HCT116 (cell line): ENCODE measurements around the gene ARHGEF3. TPM values are rescaled to one million over a fixed set of nuclear protein-coding genes. Genes with fewer than 3 reads are reported as not detected.

Source experiments
- ATAC-seq: fragments of 200-7000 bp; cut with Tn5 transposase; 2 replicates; pipeline ENCODE4 v1.9.1; 2020; ENCODE audit warnings: mild to moderate bottlenecking, moderate library complexity
- BruUV-seq: library from RNA; stranded (reverse); fragments of 400-500 nt; replicated peaks from 2 replicates; lab custom pipeline; 2021; lab: Mats Ljungman, UMichigan
- CTCF ChIA-PET: fragments of 300-600 bp; sonication (Branson Sonifier 250); formaldehyde crosslinking; loops from one replicate; lab custom pipeline; 2021; ENCODE audit warnings: antibody characterized with exemption; lab: Charles Lee
- POLR2A ChIA-PET: fragments of 300-600, 350-600 bp; sonication (Branson Sonifier 250); formaldehyde crosslinking; loops from one replicate; lab custom pipeline; 2021; ENCODE audit warnings: antibody characterized with exemption; lab: Charles Lee
- RAD21 ChIA-PET, 2 experiments: fragments of 300-600 bp; sonication (Branson Sonifier 250); formaldehyde crosslinking; loops; one replicate each; lab custom pipeline; 2023; ENCODE audit warnings: low total read pairs in 2 of 2; ENCODE audit not compliant: uncharacterized antibody in 2 of 2, unreplicated experiment in 2 of 2, low non-redundant PET in 1 of 2; lab: Charles Lee
- DNase-seq: peaks from one replicate; pipeline ENCODE4 v3.0.0-alpha.2; 2010; ENCODE audit warnings: low read depth, low spot score
- H2AFZ ChIP-seq: fragments of 200-600 bp; shearing (Covaris generic), sonication (generic); 2 replicates; pipeline ENCODE4 v1.6.1; 2017; ENCODE audit warnings: low read depth, mixed run types, mixed read lengths, antibody characterized with exemption, low read length; ENCODE audit not compliant: poor library complexity, severe bottlenecking
- H3K27ac ChIP-seq: 2 replicates; pipeline ENCODE4 v1.5.1; 2012; ENCODE audit warnings: low read depth, low read length
- H3K27me3 ChIP-seq: fragments of 200-600 bp; sonication (generic); 2 replicates; pipeline ENCODE4 v1.6.1; 2016; ENCODE audit warnings: mixed run types, low read length, mixed read lengths; ENCODE audit not compliant: insufficient read depth
- H3K36me3 ChIP-seq, 2 experiments: fragments of 200-500 bp in 1 of 2; fragments of 200-600 bp in 1 of 2; sonication (Bioruptor generic) in 1 of 2; sonication (generic) in 1 of 2; 2 replicates each; pipeline versions ENCODE4 v1.5.1 to v1.6.1; 2014 to 2016; ENCODE audit warnings: low read length in 2 of 2, inconsistent platforms in 1 of 2, mixed read lengths in 1 of 2, mixed run types in 1 of 2; ENCODE audit not compliant: insufficient read depth in 2 of 2, control insufficient read depth in 1 of 2
- H3K4me1 ChIP-seq, 2 experiments: fragments of 200-600 bp in 1 of 2; sonication (generic) in 1 of 2; 2 replicates each; pipeline versions ENCODE4 v1.5.1 to v1.6.1; 2012 to 2017; ENCODE audit warnings: low read length in 2 of 2, inconsistent platforms in 1 of 2, mild to moderate bottlenecking in 1 of 2, mixed read lengths in 1 of 2, mixed run types in 1 of 2, moderate library complexity in 1 of 2; ENCODE audit not compliant: insufficient read depth in 2 of 2, control insufficient read depth in 1 of 2
- H3K4me2 ChIP-seq: fragments of 200-600 bp; sonication (generic); 2 replicates; pipeline ENCODE4 v1.6.1; 2017; ENCODE audit warnings: mixed run types, low read length, mixed read lengths
- H3K4me3 ChIP-seq, 2 experiments: fragments of 200-600 bp in 1 of 2; sonication (generic) in 1 of 2; replicated peaks in 1 of 2; 2 replicates each; pipeline ENCODE4 v1.5.1; 2011 to 2016; ENCODE audit warnings: low read length in 2 of 2, control low read depth in 1 of 2, low read depth in 1 of 2, mild to moderate bottlenecking in 1 of 2, mixed read lengths in 1 of 2, mixed run types in 1 of 2
- H3K79me2 ChIP-seq: fragments of 200-600 bp; sonication (generic); 2 replicates; pipeline ENCODE4 v1.6.1; 2017; ENCODE audit warnings: mild to moderate bottlenecking, mixed run types, low read length, moderate library complexity, mixed read lengths; ENCODE audit not compliant: insufficient read depth
- H3K9ac ChIP-seq: fragments of 200-600 bp; sonication (generic); 2 replicates; pipeline ENCODE4 v1.6.1; 2016; ENCODE audit warnings: low read length, mixed read lengths
- H3K9me2 ChIP-seq: fragments of 200-600 bp; sonication (generic), shearing (Covaris generic); 2 replicates; pipeline ENCODE4 v1.6.1; 2017; ENCODE audit warnings: mixed run types, mild to moderate bottlenecking, moderate library complexity; ENCODE audit not compliant: insufficient read depth
- H3K9me3 ChIP-seq, 2 experiments: fragments of 200-500 bp in 1 of 2; fragments of 200-600 bp in 1 of 2; sonication (Bioruptor generic) in 1 of 2; sonication (generic) in 1 of 2; 2 replicates each; pipeline ENCODE4 v1.6.1; 2014 to 2017; ENCODE audit warnings: low read length in 2 of 2, mixed read lengths in 2 of 2, inconsistent platforms in 1 of 2, low read depth in 1 of 2, mild to moderate bottlenecking in 1 of 2, mixed run types in 1 of 2, moderate library complexity in 1 of 2; ENCODE audit not compliant: control insufficient read depth in 1 of 2, insufficient read depth in 1 of 2
- H4K20me1 ChIP-seq: fragments of 200-600 bp; sonication (generic), shearing (Covaris generic); 2 replicates; pipeline ENCODE4 v1.6.1; 2017; ENCODE audit warnings: mixed run types, mild to moderate bottlenecking, moderate library complexity; ENCODE audit not compliant: insufficient read depth
- CBX3 ChIP-seq: IDR thresholded peaks from 2 replicates; pipeline ENCODE4 v1.6.1; 2012; ENCODE audit warnings: low read depth
- CEBPB ChIP-seq: IDR thresholded peaks from 2 replicates; pipeline ENCODE4 v1.6.1; 2012; ENCODE audit warnings: low read depth
- EGR1 ChIP-seq: IDR thresholded peaks from 2 replicates; pipeline ENCODE4 v1.6.1; 2012; ENCODE audit warnings: low read depth
- ELF1 ChIP-seq: IDR thresholded peaks from 2 replicates; pipeline ENCODE4 v1.6.1; 2012; ENCODE audit warnings: low read depth, borderline replicate concordance
- EZH2 ChIP-seq: fragments of 200-600 bp; sonication (generic); IDR thresholded peaks from 2 replicates; pipeline ENCODE4 v1.6.1; 2017; ENCODE audit warnings: antibody characterized with exemption, mixed run types
- EZH2phosphoT487 ChIP-seq: fragments of 200-600 bp; IDR thresholded peaks from 2 replicates; pipeline ENCODE4 v1.6.1; 2018; ENCODE audit warnings: antibody characterized with exemption, borderline replicate concordance
- JUND ChIP-seq: IDR thresholded peaks from 2 replicates; pipeline ENCODE4 v1.6.1; 2012
- MAX ChIP-seq: IDR thresholded peaks from 2 replicates; pipeline ENCODE4 v1.6.1; 2012
- POLR2A ChIP-seq: IDR thresholded peaks from 2 replicates; pipeline ENCODE4 v1.7.0; 2011; ENCODE audit warnings: borderline replicate concordance; ENCODE audit not compliant: insufficient read depth, insufficient read length; ENCODE audit errors: extremely low read depth
- POLR2AphosphoS5 ChIP-seq: IDR thresholded peaks from 2 replicates; pipeline ENCODE4 v1.6.1; 2011; ENCODE audit warnings: mild to moderate bottlenecking, low read depth, low read length, moderate library complexity
- RAD21 ChIP-seq: IDR thresholded peaks from 2 replicates; pipeline ENCODE4 v1.6.1; 2012; ENCODE audit warnings: low read depth, mild to moderate bottlenecking
- SP1 ChIP-seq: IDR thresholded peaks from 2 replicates; pipeline ENCODE4 v1.6.1; 2012; ENCODE audit warnings: low read depth
- SRF ChIP-seq: IDR thresholded peaks from 2 replicates; pipeline ENCODE4 v1.6.1; 2012; ENCODE audit warnings: low read depth
- TCF7L2 ChIP-seq: IDR thresholded peaks from 2 replicates; pipeline ENCODE4 v1.7.0; 2011; ENCODE audit warnings: borderline replicate concordance, inconsistent platforms; ENCODE audit not compliant: insufficient read depth, insufficient read length; ENCODE audit errors: extremely low read depth
- YY1 ChIP-seq: IDR thresholded peaks from 2 replicates; pipeline ENCODE4 v1.6.1; 2011; ENCODE audit warnings: low read length, low read depth, moderate library complexity, mild to moderate bottlenecking; ENCODE audit not compliant: insufficient replicate concordance; ENCODE audit errors: extremely low read depth
- ZFX ChIP-seq: fragments of 450-650 bp; IDR thresholded peaks from 2 replicates; pipeline ENCODE4 v1.6.1; 2017
- ZNF274 ChIP-seq: fragments of 200-500 bp; sonication (Bioruptor generic); IDR thresholded peaks from 2 replicates; pipeline ENCODE4 v1.6.1; 2014; ENCODE audit warnings: mild to moderate bottlenecking, low read depth, low read length, inconsistent platforms
- intact Hi-C: fragments of 100-400 bp; cut with micrococcal nuclease; formaldehyde crosslinking; loops from 2 replicates; pipeline ENCODE4 v1.10.0; 2022
- total RNA-seq: library from RNA; stranded (reverse); gene quantifications from one replicate; pipeline ENCODE4 v1.2.1, GENCODE V29; 2021; ENCODE audit not compliant: unreplicated experiment
- TF ChIP-seq, protein P1 (sequence below): IDR thresholded peaks from 2 replicates; pipeline ENCODE4 v1.6.1; 2012; ENCODE audit warnings: low read depth
- TF ChIP-seq, protein P2 (sequence below), 3 experiments: fragments of 200-600 bp in 1 of 3; sonication (generic) in 1 of 3; IDR thresholded peaks in 2 of 3; conservative IDR thresholded peaks in 1 of 3; 2 replicates each; pipeline ENCODE4 v1.5.1; 2012 to 2017; ENCODE audit warnings: low read depth in 2 of 3, low read length in 2 of 3, antibody characterized with exemption in 1 of 3, borderline replicate concordance in 1 of 3, control low read depth in 1 of 3, mild to moderate bottlenecking in 1 of 3, mixed read lengths in 1 of 3, mixed run types in 1 of 3, moderate library complexity in 1 of 3; ENCODE audit not compliant: insufficient read depth in 1 of 3
- TF ChIP-seq, protein P3 (sequence below): IDR thresholded peaks from 2 replicates; pipeline ENCODE4 v1.6.1; 2012

ARHGEF3 gene
- total RNA-seq, 1 experiment from 2014 or later, result 18.1 TPM

- H2AFZ ChIP-seq, result no peak overlapping the region
- H3K79me2 ChIP-seq, result no peaks in the 10 kb centered on the region
- H3K4me2 ChIP-seq, result peak overlapping the region; percentile 9; the same call in 1 of the 2 replicates
- H3K27ac ChIP-seq, result peak overlapping the region; percentile 39
- ChIA-PET POLR2A (no interaction called here), RAD21 (no interaction called here), CTCF (no interaction called here)
- intact Hi-C loops, result no loop called here
- no peak for TF ChIP-seq TCF7L2
- no peak for TF ChIP-seq SP1
- TF ChIP-seq ZFX, result no peak
- TF ChIP-seq, protein P1, sequence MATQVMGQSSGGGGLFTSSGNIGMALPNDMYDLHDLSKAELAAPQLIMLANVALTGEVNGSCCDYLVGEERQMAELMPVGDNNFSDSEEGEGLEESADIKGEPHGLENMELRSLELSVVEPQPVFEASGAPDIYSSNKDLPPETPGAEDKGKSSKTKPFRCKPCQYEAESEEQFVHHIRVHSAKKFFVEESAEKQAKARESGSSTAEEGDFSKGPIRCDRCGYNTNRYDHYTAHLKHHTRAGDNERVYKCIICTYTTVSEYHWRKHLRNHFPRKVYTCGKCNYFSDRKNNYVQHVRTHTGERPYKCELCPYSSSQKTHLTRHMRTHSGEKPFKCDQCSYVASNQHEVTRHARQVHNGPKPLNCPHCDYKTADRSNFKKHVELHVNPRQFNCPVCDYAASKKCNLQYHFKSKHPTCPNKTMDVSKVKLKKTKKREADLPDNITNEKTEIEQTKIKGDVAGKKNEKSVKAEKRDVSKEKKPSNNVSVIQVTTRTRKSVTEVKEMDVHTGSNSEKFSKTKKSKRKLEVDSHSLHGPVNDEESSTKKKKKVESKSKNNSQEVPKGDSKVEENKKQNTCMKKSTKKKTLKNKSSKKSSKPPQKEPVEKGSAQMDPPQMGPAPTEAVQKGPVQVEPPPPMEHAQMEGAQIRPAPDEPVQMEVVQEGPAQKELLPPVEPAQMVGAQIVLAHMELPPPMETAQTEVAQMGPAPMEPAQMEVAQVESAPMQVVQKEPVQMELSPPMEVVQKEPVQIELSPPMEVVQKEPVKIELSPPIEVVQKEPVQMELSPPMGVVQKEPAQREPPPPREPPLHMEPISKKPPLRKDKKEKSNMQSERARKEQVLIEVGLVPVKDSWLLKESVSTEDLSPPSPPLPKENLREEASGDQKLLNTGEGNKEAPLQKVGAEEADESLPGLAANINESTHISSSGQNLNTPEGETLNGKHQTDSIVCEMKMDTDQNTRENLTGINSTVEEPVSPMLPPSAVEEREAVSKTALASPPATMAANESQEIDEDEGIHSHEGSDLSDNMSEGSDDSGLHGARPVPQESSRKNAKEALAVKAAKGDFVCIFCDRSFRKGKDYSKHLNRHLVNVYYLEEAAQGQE, result no peak
- no peak for TF ChIP-seq MAX
- no peak for TF ChIP-seq CEBPB
- TF ChIP-seq POLR2A, result no peak
- no peak for TF ChIP-seq EZH2
- TF ChIP-seq, protein P2, sequence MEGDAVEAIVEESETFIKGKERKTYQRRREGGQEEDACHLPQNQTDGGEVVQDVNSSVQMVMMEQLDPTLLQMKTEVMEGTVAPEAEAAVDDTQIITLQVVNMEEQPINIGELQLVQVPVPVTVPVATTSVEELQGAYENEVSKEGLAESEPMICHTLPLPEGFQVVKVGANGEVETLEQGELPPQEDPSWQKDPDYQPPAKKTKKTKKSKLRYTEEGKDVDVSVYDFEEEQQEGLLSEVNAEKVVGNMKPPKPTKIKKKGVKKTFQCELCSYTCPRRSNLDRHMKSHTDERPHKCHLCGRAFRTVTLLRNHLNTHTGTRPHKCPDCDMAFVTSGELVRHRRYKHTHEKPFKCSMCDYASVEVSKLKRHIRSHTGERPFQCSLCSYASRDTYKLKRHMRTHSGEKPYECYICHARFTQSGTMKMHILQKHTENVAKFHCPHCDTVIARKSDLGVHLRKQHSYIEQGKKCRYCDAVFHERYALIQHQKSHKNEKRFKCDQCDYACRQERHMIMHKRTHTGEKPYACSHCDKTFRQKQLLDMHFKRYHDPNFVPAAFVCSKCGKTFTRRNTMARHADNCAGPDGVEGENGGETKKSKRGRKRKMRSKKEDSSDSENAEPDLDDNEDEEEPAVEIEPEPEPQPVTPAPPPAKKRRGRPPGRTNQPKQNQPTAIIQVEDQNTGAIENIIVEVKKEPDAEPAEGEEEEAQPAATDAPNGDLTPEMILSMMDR (IDR thresholded peaks at IDR 0.05 in 2 of 3, conservative IDR thresholded peaks at IDR 0.05 in 1 of 3; ENCODE audit: borderline replicate concordance in 1 of 3, insufficient read depth in 1 of 3, low read depth in 2 of 3, low read length in 2 of 3), result no peak
- no peak for TF ChIP-seq EZH2phosphoT487
- TF ChIP-seq EGR1, result no peak
- TF ChIP-seq JUND, result no peak
- no peak for TF ChIP-seq ZNF274
- no peak for TF ChIP-seq POLR2AphosphoS5
- no peak for TF ChIP-seq CBX3
- TF ChIP-seq RAD21, result no peak
- no peak for TF ChIP-seq SRF
- TF ChIP-seq YY1, result no peak
- TF ChIP-seq ELF1, result no peak
- TF ChIP-seq, protein P3, sequence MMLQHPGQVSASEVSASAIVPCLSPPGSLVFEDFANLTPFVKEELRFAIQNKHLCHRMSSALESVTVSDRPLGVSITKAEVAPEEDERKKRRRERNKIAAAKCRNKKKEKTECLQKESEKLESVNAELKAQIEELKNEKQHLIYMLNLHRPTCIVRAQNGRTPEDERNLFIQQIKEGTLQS, result no peak
- TF ChIP-seq, all 23 proteins: peak for 0
- no TSS peak for BruUV-seq
- ATAC-seq (no peak), DNase-seq (no peak)
- Histone ChIP-seq H3K27me3 (no peaks in the 10 kb centered on the region), H3K4me3 (no peak overlapping the region), H3K4me1 (peaks cover 11 to 19% of the 10 kb centered on the region in 2 experiments), H3K9me3 (no peaks in the 10 kb centered on the region), H3K9ac (no peak overlapping the region), H3K9me2 (no peaks in the 10 kb centered on the region), H4K20me1 (no peaks in the 10 kb centered on the region), H3K36me3 (no peaks in the 10 kb centered on the region)
These were observed 17.9 kb downstream of the ARHGEF3 start for GRCh38 chr3:56783644-56784447.
